Measurements from ENCODE around the gene SEMA7A. TPM values are rescaled to one million over a fixed set of nuclear protein-coding genes. Genes with fewer than 3 reads are reported as not detected.

Gene SEMA7A
- total RNA-seq, 1 experiment from 2014 or later = 38.1 TPM

GRCh38 chr15:74438721-74439316 lies 5.1 kb upstream of the SEMA7A start:
- H3K9me3 Mint-ChIP-seq (ENCODE audit: unreplicated experiment) = no peaks in the 10 kb centered on the region
- Histone ChIP-seq H3K4me1 (peaks cover 45% of the 10 kb centered on the region), H3K9me3 (no peaks in the 10 kb centered on the region), H3K27me3 (replicated peaks; ENCODE audit: control insufficient read depth, insufficient read depth, low read length) (no peaks in the 10 kb centered on the region), H3K36me3 (ENCODE audit: control insufficient read depth, insufficient read depth, low read length) (no peaks in the 10 kb centered on the region), H3K4me3 (ENCODE audit: low read depth, low read length) (no peak overlapping the region)
- POLR2A ChIA-PET = no interaction called here
- CTCF ChIA-PET = interaction anchor here (0.6 to 2.4 kb wide), 10 partner anchors 10 to 69 kb away, joined by 3 to 12 read pairs (median 4); no protein-coding TSS in a partner anchor
- no peak overlapping the region for H3K4me3 Mint-ChIP-seq (ENCODE audit: unreplicated experiment)
- H3K27ac Mint-ChIP-seq (ENCODE audit: unreplicated experiment) = peak overlapping the region; percentile 90
- no peaks in the 10 kb centered on the region for H3K27me3 Mint-ChIP-seq (ENCODE audit: insufficient read depth, unreplicated experiment)
- peak; percentile 81 to 92 for TF ChIP-seq CTCF (IDR thresholded peaks at IDR 0.05; ENCODE audit: insufficient read depth in 1 of 2, low read depth in 1 of 2, low read length in 1 of 2, severe bottlenecking in 1 of 2, unreplicated experiment in 1 of 2)
- peaks cover 15% of the 10 kb centered on the region for H3K36me3 Mint-ChIP-seq (ENCODE audit: insufficient read depth, unreplicated experiment)
- intact Hi-C loops (cut with micrococcal nuclease; ENCODE audit: unreplicated experiment) = loop anchor here (1.0 to 2.0 kb wide), 2 partner anchors 57 to 64 kb away; no protein-coding TSS in a partner anchor
- H3K4me1 Mint-ChIP-seq (ENCODE audit: low read depth, unreplicated experiment) = peaks cover 45% of the 10 kb centered on the region
- peak; percentile 77 to 81 for DNase-seq
- BruUV-seq (replicated peaks) = no TSS peak

- POLR2A ChIA-PET = no interaction called here
- Mint-ChIP-seq H3K27ac (ENCODE audit: unreplicated experiment) (peak overlapping the region; percentile 90), H3K4me3 (ENCODE audit: unreplicated experiment) (no peak overlapping the region), H3K9me3 (ENCODE audit: unreplicated experiment) (no peaks in the 10 kb centered on the region), H3K27me3 (ENCODE audit: insufficient read depth, unreplicated experiment) (no peaks in the 10 kb centered on the region), H3K36me3 (ENCODE audit: insufficient read depth, unreplicated experiment) (peaks cover 13% of the 10 kb centered on the region), H3K4me1 (ENCODE audit: low read depth, unreplicated experiment) (peaks cover 39% of the 10 kb centered on the region)
- BruUV-seq (replicated peaks) = no TSS peak
- no peaks in the 10 kb centered on the region for H3K36me3 ChIP-seq (ENCODE audit: control insufficient read depth, insufficient read depth, low read length)
- no peaks in the 10 kb centered on the region for H3K9me3 ChIP-seq
- peaks cover 39% of the 10 kb centered on the region for H3K4me1 ChIP-seq
- CTCF ChIA-PET = interaction anchor here (0.6 to 1.9 kb wide), 7 partner anchors 11 to 70 kb away, joined by 3 to 12 read pairs (median 3); no protein-coding TSS in a partner anchor
- no peak overlapping the region for H3K4me3 ChIP-seq (ENCODE audit: low read depth, low read length)
- no peak for TF ChIP-seq CTCF (IDR thresholded peaks at IDR 0.05; ENCODE audit: insufficient read depth in 1 of 2, low read depth in 1 of 2, low read length in 1 of 2, severe bottlenecking in 1 of 2, unreplicated experiment in 1 of 2)
- DNase-seq = no peak
- intact Hi-C loops (cut with micrococcal nuclease; ENCODE audit: unreplicated experiment) = loop anchor here (1.0 to 2.0 kb wide), 2 partner anchors 56 to 63 kb away; no protein-coding TSS in a partner anchor
- H3K27me3 ChIP-seq (replicated peaks; ENCODE audit: control insufficient read depth, insufficient read depth, low read length) = no peaks in the 10 kb centered on the region
Observed at GRCh38 chr15:74438206-74438605, 4.4 kb upstream of the SEMA7A start.

- Mint-ChIP-seq H3K4me1 (ENCODE audit: low read depth, unreplicated experiment) (peaks cover 40% of the 10 kb centered on the region), H3K4me3 (ENCODE audit: unreplicated experiment) (peak overlapping the region; percentile 66), H3K36me3 (ENCODE audit: insufficient read depth, unreplicated experiment) (peaks cover 21% of the 10 kb centered on the region), H3K27ac (ENCODE audit: unreplicated experiment) (peak overlapping the region; percentile 83), H3K9me3 (ENCODE audit: unreplicated experiment) (no peaks in the 10 kb centered on the region), H3K27me3 (ENCODE audit: insufficient read depth, unreplicated experiment) (no peaks in the 10 kb centered on the region)
- CTCF ChIA-PET = interaction anchor here (1.0 kb wide), 1 partner anchor 52 kb away, joined by 4 read pairs; no protein-coding TSS in a partner anchor
- POLR2A ChIA-PET = interaction anchor here (1.2 kb wide), 1 partner anchor 26 kb away, joined by 4 read pairs; the partner anchor contains the start of gene UBL7
- Histone ChIP-seq H3K4me3 (ENCODE audit: low read depth, low read length) (peak overlapping the region; percentile 94), H3K4me1 (peaks cover 21% of the 10 kb centered on the region), H3K36me3 (ENCODE audit: control insufficient read depth, insufficient read depth, low read length) (no peaks in the 10 kb centered on the region; the same call in none of the 2 replicates), H3K27me3 (replicated peaks; ENCODE audit: control insufficient read depth, insufficient read depth, low read length) (no peaks in the 10 kb centered on the region), H3K9me3 (no peaks in the 10 kb centered on the region)
- TSS peak; percentile 65 for BruUV-seq (replicated peaks)
- TF ChIP-seq CTCF (IDR thresholded peaks at IDR 0.05; ENCODE audit: insufficient read depth in 1 of 2, low read depth in 1 of 2, low read length in 1 of 2, severe bottlenecking in 1 of 2, unreplicated experiment in 1 of 2) = no peak
- intact Hi-C loops (cut with micrococcal nuclease; ENCODE audit: unreplicated experiment) = loop anchor here (5.0 kb wide), 1 partner anchor 48 kb away; no protein-coding TSS in a partner anchor
- no peak for DNase-seq
Observed at GRCh38 chr15:74434263-74435136, 742 bp upstream of the SEMA7A start.

All from Caco-2 (cell line).